Activated T-cell treated with anti-CD3 and anti-CD28 coated beads, Interleukin-2, amount 50 U/mL, for 24 hours (primary cell): ENCODE measurements around the gene FCRLB.

Source experiments
- DNase-seq: peaks from one replicate; pipeline ENCODE4 v3.0.0-alpha.2; 2020
- H3K27ac Mint-ChIP-seq: 2 replicates; pipeline ENCODE4 v1.8.0; 2020; ENCODE audit warnings: mild to moderate bottlenecking, mixed read lengths
- H3K27me3 Mint-ChIP-seq: 2 replicates; pipeline ENCODE4 v1.8.0; 2020; ENCODE audit warnings: mixed read lengths
- H3K36me3 Mint-ChIP-seq: 2 replicates; pipeline ENCODE4 v1.8.0; 2020; ENCODE audit warnings: low read depth, mixed read lengths
- H3K4me1 Mint-ChIP-seq: 2 replicates; pipeline ENCODE4 v1.8.0; 2020; ENCODE audit warnings: low read depth, mixed read lengths
- H3K4me3 Mint-ChIP-seq: 2 replicates; pipeline ENCODE4 v1.8.0; 2020; ENCODE audit warnings: mild to moderate bottlenecking, moderate library complexity, mixed read lengths
- H3K9me3 Mint-ChIP-seq: 2 replicates; pipeline ENCODE4 v1.8.0; 2020; ENCODE audit warnings: mixed read lengths

The FCRLB gene

GRCh38 chr1:161727256-161727924, 6.0 kb downstream of the FCRLB start:
- Mint-ChIP-seq H3K4me1 (peaks cover 56% of the 10 kb centered on the region), H3K36me3 (no peaks in the 10 kb centered on the region), H3K9me3 (no peaks in the 10 kb centered on the region), H3K27ac (peak overlapping the region; percentile 76), H3K27me3 (peaks cover 18% of the 10 kb centered on the region), H3K4me3 (peak overlapping the region; percentile 74)
- no peak for DNase-seq

DNA sequence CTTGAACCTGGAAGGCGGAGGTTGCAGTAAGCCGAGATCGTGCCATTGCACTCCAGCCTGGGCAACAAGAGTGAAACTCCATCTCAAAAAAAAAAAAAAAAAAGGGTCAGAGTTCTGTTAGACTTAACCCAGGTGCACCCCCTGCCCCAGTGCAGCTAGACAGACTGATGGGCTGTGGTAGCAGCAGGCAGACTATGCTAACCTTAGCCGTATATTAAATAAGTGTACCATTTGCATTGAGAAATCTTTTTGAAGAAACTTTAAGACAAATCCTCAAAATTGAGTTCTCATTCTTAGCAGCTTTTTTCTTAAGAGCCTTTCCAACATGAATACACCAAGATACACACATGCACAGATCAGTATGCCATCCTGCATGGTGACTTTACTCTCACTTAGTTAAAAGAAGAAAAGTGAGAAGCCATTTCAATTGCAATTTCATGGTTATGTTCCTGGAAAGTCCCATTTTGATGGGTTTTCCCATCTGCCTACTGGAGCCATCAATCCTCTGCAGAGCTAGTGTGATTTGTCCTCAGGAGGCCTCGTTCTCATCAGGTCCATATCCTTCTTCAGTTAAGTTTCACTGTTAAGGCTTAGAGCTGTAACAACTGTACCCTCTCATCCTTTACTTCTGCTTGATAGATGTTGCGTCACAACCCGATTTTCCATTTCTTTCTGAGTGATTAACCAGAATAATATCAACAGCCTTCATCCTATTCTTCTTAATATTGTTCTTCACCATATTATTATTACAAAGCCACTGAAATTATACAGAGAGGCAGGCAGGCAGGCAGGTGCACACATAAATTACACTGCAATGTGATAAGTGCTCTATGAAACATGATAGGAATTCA, 7.3 kb downstream of the FCRLB start:
- no peak for DNase-seq
- Mint-ChIP-seq H3K27me3 (peaks cover 18% of the 10 kb centered on the region), H3K27ac (no peak overlapping the region), H3K4me3 (no peak overlapping the region), H3K9me3 (no peaks in the 10 kb centered on the region), H3K4me1 (peaks cover 56% of the 10 kb centered on the region), H3K36me3 (no peaks in the 10 kb centered on the region)

- Mint-ChIP-seq H3K9me3 (no peaks in the 10 kb centered on the region), H3K4me1 (peaks cover 53% of the 10 kb centered on the region), H3K36me3 (no peaks in the 10 kb centered on the region), H3K27ac (peak overlapping the region; percentile 91), H3K27me3 (peaks cover 8% of the 10 kb centered on the region), H3K4me3 (peak overlapping the region; percentile 26)
- peak; percentile 60 for DNase-seq
Observed at GRCh38 chr1:161730050-161730564, 8.8 kb downstream of the FCRLB start.

DNA sequence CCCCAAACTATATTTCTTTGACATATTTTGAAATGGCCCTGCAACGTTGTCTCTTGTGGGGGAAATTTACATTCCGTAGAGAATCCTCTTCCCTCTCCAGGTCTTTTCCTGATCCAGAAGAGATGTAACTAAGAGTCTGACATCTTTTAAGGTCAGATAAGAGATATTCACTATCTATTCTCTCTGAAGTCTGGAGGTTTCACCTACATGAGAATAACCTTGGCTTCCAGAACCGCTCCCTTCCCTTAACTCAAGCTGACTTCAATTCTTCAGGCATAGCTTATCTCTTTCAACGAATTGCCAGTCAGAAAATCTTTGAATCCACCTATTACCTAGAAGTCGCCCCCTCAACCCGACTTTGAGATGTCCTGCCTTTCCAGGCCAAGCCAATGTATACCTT, 9.9 kb downstream of the FCRLB start:
- Mint-ChIP-seq H3K4me1 (peaks cover 54% of the 10 kb centered on the region), H3K36me3 (no peaks in the 10 kb centered on the region), H3K27ac (no peak overlapping the region), H3K9me3 (no peaks in the 10 kb centered on the region), H3K4me3 (no peak overlapping the region), H3K27me3 (no peaks in the 10 kb centered on the region)
- no peak for DNase-seq

GRCh38 chr1:161731981-161732718, 10.8 kb downstream of the FCRLB start:
- no peak for DNase-seq
- H3K4me3 Mint-ChIP-seq = no peak overlapping the region
- no peaks in the 10 kb centered on the region for H3K27me3 Mint-ChIP-seq
- peaks cover 58% of the 10 kb centered on the region for H3K4me1 Mint-ChIP-seq
- no peaks in the 10 kb centered on the region for H3K9me3 Mint-ChIP-seq
- H3K27ac Mint-ChIP-seq = no peak overlapping the region
- no peaks in the 10 kb centered on the region for H3K36me3 Mint-ChIP-seq

- no peaks in the 10 kb centered on the region for H3K36me3 Mint-ChIP-seq
- peaks cover 54% of the 10 kb centered on the region for H3K4me1 Mint-ChIP-seq
- no peaks in the 10 kb centered on the region for H3K9me3 Mint-ChIP-seq
- DNase-seq = no peak
- no peaks in the 10 kb centered on the region for H3K27me3 Mint-ChIP-seq
- no peak overlapping the region for H3K27ac Mint-ChIP-seq
- H3K4me3 Mint-ChIP-seq = no peak overlapping the region
Observed at GRCh38 chr1:161733526-161733925, 12.2 kb downstream of the FCRLB start.

- Mint-ChIP-seq H3K9me3 (no peaks in the 10 kb centered on the region), H3K27me3 (no peaks in the 10 kb centered on the region), H3K4me3 (no peak overlapping the region), H3K36me3 (no peaks in the 10 kb centered on the region), H3K4me1 (peaks cover 51% of the 10 kb centered on the region), H3K27ac (no peak overlapping the region)
- no peak for DNase-seq
Observed at GRCh38 chr1:161735837-161736236, 14.5 kb downstream of the FCRLB start.

- Mint-ChIP-seq H3K4me3 (no peak overlapping the region), H3K4me1 (peaks cover 49% of the 10 kb centered on the region), H3K9me3 (no peaks in the 10 kb centered on the region), H3K36me3 (no peaks in the 10 kb centered on the region), H3K27ac (peak overlapping the region; percentile 81), H3K27me3 (no peaks in the 10 kb centered on the region)
- no peak for DNase-seq
Observed at GRCh38 chr1:161736335-161736969, 15.1 kb downstream of the FCRLB start.

DNA sequence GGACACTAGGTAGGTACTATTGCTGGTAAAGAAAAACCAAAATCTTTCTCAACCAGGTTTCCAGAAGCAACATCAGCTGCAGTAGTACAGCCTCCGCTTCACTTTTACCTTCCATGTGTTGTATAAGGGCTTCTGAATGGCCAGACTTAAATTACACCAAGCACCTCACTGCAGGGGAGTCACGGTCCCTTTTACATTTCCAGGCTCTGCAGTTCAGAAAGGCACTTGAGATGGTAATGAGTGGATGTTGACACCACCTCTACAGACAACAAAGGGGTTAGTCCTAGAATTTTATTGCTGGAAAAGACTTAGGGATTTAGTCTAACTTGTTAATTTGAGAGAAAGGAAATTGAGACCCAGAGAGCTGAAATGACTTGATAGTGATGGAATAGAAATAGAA, 16.3 kb downstream of the FCRLB start:
- no peaks in the 10 kb centered on the region for H3K27me3 Mint-ChIP-seq
- H3K9me3 Mint-ChIP-seq = no peaks in the 10 kb centered on the region
- DNase-seq = no peak
- no peak overlapping the region for H3K27ac Mint-ChIP-seq
- H3K4me3 Mint-ChIP-seq = no peak overlapping the region
- H3K36me3 Mint-ChIP-seq = no peaks in the 10 kb centered on the region
- peaks cover 48% of the 10 kb centered on the region for H3K4me1 Mint-ChIP-seq

DNA sequence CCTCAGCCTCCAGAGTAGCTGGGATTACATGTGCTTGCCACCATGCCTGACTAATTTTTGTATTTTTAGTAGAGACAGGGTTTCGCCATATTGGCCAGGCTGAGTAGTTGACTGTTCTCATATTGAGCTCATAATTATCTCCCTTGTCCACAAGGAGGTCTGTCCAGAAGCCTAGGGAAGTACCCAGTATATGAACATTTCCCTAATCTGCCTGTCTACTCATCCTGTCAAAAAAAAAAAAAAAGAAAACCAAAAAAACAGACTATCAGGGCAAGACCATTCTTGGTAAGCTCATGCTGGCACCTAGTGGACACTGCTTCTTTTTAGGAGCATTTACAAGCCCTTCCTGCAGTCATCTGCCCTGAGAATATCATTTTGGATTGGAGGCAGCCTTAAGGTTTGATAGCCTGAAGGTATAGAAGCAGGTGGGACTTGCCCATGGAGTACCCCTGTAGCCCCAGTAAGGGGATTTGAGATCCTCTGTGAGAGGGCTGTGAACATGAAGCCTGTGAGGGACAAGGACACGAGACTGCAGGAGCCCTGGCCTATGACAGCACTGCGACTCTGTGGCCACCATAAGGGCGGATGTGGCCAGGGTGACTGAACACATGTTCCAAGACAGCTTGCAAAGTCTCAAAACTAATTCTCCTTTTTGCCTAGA, 17.4 kb downstream of the FCRLB start:
- peak; percentile 63 for DNase-seq
- no peaks in the 10 kb centered on the region for H3K27me3 Mint-ChIP-seq
- no peaks in the 10 kb centered on the region for H3K9me3 Mint-ChIP-seq
- H3K27ac Mint-ChIP-seq = peak overlapping the region; percentile 50
- H3K36me3 Mint-ChIP-seq = no peaks in the 10 kb centered on the region
- H3K4me1 Mint-ChIP-seq = peaks cover 53% of the 10 kb centered on the region
- H3K4me3 Mint-ChIP-seq = no peak overlapping the region

DNA sequence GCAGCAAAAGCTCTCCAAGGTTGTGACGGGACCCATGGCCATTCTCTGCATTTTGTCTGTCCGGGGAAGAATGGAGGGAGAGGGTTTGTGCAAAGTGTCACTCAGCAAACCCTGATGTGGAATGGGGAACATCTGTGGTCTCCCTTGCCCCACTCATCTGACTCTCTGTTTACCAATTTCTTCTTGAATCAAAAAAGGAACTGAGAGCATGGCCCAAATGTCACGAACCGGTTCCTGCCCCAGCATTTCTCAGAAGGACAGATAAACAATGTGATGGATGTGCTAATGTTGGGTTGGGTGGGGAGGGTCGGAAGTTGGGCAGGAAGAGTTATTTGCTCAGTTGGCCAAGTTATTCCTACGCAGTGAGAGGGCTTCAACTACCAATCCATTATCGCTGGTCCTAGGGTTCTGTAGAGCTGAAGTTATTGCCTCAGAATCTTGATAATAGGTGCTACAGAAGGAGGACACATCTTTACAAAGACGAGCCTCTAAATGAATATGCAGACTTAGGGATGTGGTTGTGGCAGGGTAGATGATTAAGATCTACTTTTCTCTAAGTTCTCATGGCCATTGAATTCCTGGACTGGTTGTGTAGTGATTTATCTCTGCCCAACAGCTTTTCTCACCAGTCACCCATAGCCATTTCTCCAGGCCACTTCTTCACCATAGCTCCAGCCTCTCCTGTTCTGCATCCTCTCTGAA, 18.7 kb downstream of the FCRLB start:
- H3K4me1 Mint-ChIP-seq = peaks cover 65% of the 10 kb centered on the region
- no peaks in the 10 kb centered on the region for H3K27me3 Mint-ChIP-seq
- H3K9me3 Mint-ChIP-seq = no peaks in the 10 kb centered on the region
- DNase-seq = no peak
- H3K36me3 Mint-ChIP-seq = no peaks in the 10 kb centered on the region
- H3K27ac Mint-ChIP-seq = no peak overlapping the region
- no peak overlapping the region for H3K4me3 Mint-ChIP-seq

DNA sequence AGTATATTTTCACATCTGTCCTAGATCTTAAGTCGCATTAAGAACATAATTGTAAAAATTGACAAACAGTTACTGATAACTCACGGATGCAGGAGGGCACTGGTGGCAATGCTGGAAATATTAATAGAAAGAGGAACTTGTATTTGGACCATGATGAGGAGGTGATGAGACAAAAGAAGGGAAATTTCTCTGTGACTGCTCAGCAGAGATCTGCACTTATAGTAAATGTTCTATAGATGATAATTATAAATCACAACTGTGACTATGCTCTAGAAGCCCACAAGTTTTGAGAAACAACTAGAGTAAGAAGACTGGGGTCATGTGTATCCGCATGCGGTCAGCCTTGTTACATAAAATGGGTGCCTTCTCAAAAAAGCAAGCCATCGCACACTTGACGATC, 19.6 kb downstream of the FCRLB start:
- Mint-ChIP-seq H3K27ac (no peak overlapping the region), H3K4me3 (no peak overlapping the region), H3K4me1 (peaks cover 65% of the 10 kb centered on the region)

DNA sequence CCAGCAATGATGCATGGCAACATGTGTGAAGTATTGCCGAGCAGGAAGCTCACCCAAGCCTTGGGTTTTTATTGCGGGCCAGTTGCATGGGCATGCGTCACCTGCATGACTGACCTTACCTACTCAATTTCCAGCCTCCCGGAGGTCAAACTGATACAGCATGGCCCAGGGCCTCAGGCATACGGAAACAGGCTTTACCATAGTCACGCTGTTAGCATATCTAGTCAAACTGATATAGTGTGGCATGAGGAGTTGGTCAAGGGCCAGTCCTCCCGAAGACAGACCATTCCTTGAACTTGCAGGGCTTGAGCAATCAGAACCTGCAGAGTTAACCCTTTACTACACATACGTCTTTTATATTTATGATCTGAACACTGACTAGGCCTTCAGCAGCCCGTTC, 21.9 kb downstream of the FCRLB start:
- Mint-ChIP-seq H3K4me3 (no peak overlapping the region), H3K4me1 (peaks cover 58% of the 10 kb centered on the region), H3K36me3 (no peaks in the 10 kb centered on the region), H3K27me3 (no peaks in the 10 kb centered on the region), H3K9me3 (no peaks in the 10 kb centered on the region), H3K27ac (peak overlapping the region; percentile 68)
- no peak for DNase-seq

More for the DNA sequence above, 19.6 kb downstream of the FCRLB start:
- no peaks in the 10 kb centered on the region for H3K9me3 Mint-ChIP-seq
- H3K27me3 Mint-ChIP-seq = no peaks in the 10 kb centered on the region
- DNase-seq = no peak
- no peaks in the 10 kb centered on the region for H3K36me3 Mint-ChIP-seq
